GM18861 (cell line): ENCODE measurements around the gene ID1.

ENCODE experiments used
- ATAC-seq: cut with Tn5 transposase; IDR thresholded peaks from one replicate; pipeline ENCODE4 v1.9.1; 2021; ENCODE audit not compliant: unreplicated experiment

Gene ID1

GRCh38 chr20:31605031-31605901 lies at the start of gene ID1:
Gene ID1, plus strand, starts transcription at chr20:31605289. Its CDS starts 99 bp downstream, at chr20:31605388.
- peak; percentile 75 for ATAC-seq

GRCh38 chr20:31559704-31560093 lies 45.4 kb upstream of the ID1 start:
- ATAC-seq = no peak

GRCh38 chr20:31560094-31560745 lies 44.9 kb upstream of the ID1 start:
- peak; percentile 49 for ATAC-seq

GRCh38 chr20:31560746-31561598 lies 44.1 kb upstream of the ID1 start:
- no peak for ATAC-seq

GRCh38 chr20:31562241-31562640 lies 42.8 kb upstream of the ID1 start:
- no peak for ATAC-seq

- no peak for ATAC-seq
Observed at GRCh38 chr20:31564284-31564683, 40.8 kb upstream of the ID1 start.

- no peak for ATAC-seq
Observed at GRCh38 chr20:31565699-31566318, 39.3 kb upstream of the ID1 start.

GRCh38 chr20:31566319-31566657 lies 38.8 kb upstream of the ID1 start:
- no peak for ATAC-seq

GRCh38 chr20:31566658-31567379 lies 38.3 kb upstream of the ID1 start:
- ATAC-seq = no peak

- no peak for ATAC-seq
Observed at GRCh38 chr20:31567380-31567720, 37.7 kb upstream of the ID1 start.

GRCh38 chr20:31568041-31568731 lies 36.9 kb upstream of the ID1 start:
- ATAC-seq = no peak

- no peak for ATAC-seq
Observed at GRCh38 chr20:31568773-31569162, 36.3 kb upstream of the ID1 start.

GRCh38 chr20:31569163-31570020 lies 35.7 kb upstream of the ID1 start:
- ATAC-seq = no peak

- no peak for ATAC-seq
Observed at GRCh38 chr20:31570021-31570463, 35.0 kb upstream of the ID1 start.

- no peak for ATAC-seq
Observed at GRCh38 chr20:31570735-31571617, 34.1 kb upstream of the ID1 start.

- ATAC-seq = no peak
Observed at GRCh38 chr20:31572042-31572700, 32.9 kb upstream of the ID1 start.
